ENCODE results near the gene POLD4.

POLD4 gene

GRCh38 chr11:67393990-67394389, 40.6 kb upstream of the POLD4 start:
- H3K4me3 Mint-ChIP-seq = peak overlapping the region; percentile 86
- H3K27ac Mint-ChIP-seq = peak overlapping the region; percentile 4
- peaks cover 62% of the 10 kb centered on the region for H3K4me1 Mint-ChIP-seq
- no peak for DNase-seq (ENCODE audit: low spot score in 2 of 2)
- H3K9me3 Mint-ChIP-seq = no peaks in the 10 kb centered on the region
- peaks cover 59% of the 10 kb centered on the region for H3K36me3 Mint-ChIP-seq
- no peak for ATAC-seq

GRCh38 chr11:67393437-67393836, 40.1 kb upstream of the POLD4 start:
- ATAC-seq = no peak
- Mint-ChIP-seq H3K4me3 (peak overlapping the region; percentile 86), H3K4me1 (peaks cover 60% of the 10 kb centered on the region), H3K9me3 (no peaks in the 10 kb centered on the region), H3K27ac (peak overlapping the region; percentile 4), H3K36me3 (peaks cover 53% of the 10 kb centered on the region)
- DNase-seq (ENCODE audit: low spot score in 2 of 2) = no peak

GRCh38 chr11:67392183-67392715, 38.9 kb upstream of the POLD4 start:
- Mint-ChIP-seq H3K9me3 (no peaks in the 10 kb centered on the region), H3K27ac (peak overlapping the region; percentile 86), H3K4me1 (peaks cover 48% of the 10 kb centered on the region), H3K36me3 (peaks cover 41% of the 10 kb centered on the region), H3K4me3 (peak overlapping the region; percentile 86)
- DNase-seq (ENCODE audit: low spot score in 2 of 2) (no peak), ATAC-seq (peak; percentile 2)

GRCh38 chr11:67391304-67392182, 38.2 kb upstream of the POLD4 start, which contains the start of gene RAD9A:
Gene RAD9A (plus strand): TSS chr11:67391986. CDS start chr11:67392045, 59 bp downstream.
- peak within 1 kb of the TSS; percentile 86 for H3K27ac Mint-ChIP-seq
- peaks cover 34% of the 10 kb centered on the region for H3K36me3 Mint-ChIP-seq
- peak; percentile 79 for ATAC-seq
- peak; percentile 82 to 94 for DNase-seq (ENCODE audit: low spot score in 2 of 2)
- H3K9me3 Mint-ChIP-seq = no peaks in the 10 kb centered on the region
- peak within 1 kb of the TSS; percentile 86 for H3K4me3 Mint-ChIP-seq
- peaks cover 41% of the 10 kb centered on the region for H3K4me1 Mint-ChIP-seq

GRCh38 chr11:67390947-67391303, 37.6 kb upstream of the POLD4 start:
- Mint-ChIP-seq H3K9me3 (no peaks in the 10 kb centered on the region), H3K36me3 (peaks cover 28% of the 10 kb centered on the region), H3K4me1 (peaks cover 35% of the 10 kb centered on the region), H3K27ac (peak overlapping the region; percentile 86), H3K4me3 (peak overlapping the region; percentile 86)
- DNase-seq (ENCODE audit: low spot score in 2 of 2) (no peak), ATAC-seq (no peak)

- Mint-ChIP-seq H3K27ac (peak overlapping the region; percentile 75), H3K4me1 (peaks cover 35% of the 10 kb centered on the region), H3K4me3 (peak overlapping the region; percentile 86), H3K9me3 (no peaks in the 10 kb centered on the region), H3K36me3 (peaks cover 18% of the 10 kb centered on the region)
- DNase-seq (ENCODE audit: low spot score in 2 of 2) = peak in 1 of 2 donors; percentile 83
- peak; percentile 61 for ATAC-seq
These were observed 36.1 kb upstream of the POLD4 start for GRCh38 chr11:67389477-67389876.

- Mint-ChIP-seq H3K27ac (no peak overlapping the region), H3K4me1 (peaks cover 21% of the 10 kb centered on the region), H3K36me3 (peaks cover 5% of the 10 kb centered on the region), H3K9me3 (no peaks in the 10 kb centered on the region), H3K4me3 (no peak overlapping the region)
- ATAC-seq (no peak), DNase-seq (ENCODE audit: low spot score in 2 of 2) (no peak)
These were observed 34.2 kb upstream of the POLD4 start for GRCh38 chr11:67387518-67387917.

- peaks cover 20% of the 10 kb centered on the region for H3K4me1 Mint-ChIP-seq
- H3K9me3 Mint-ChIP-seq = no peaks in the 10 kb centered on the region
- no peak for DNase-seq (ENCODE audit: low spot score in 2 of 2)
- no peak overlapping the region for H3K27ac Mint-ChIP-seq
- H3K4me3 Mint-ChIP-seq = no peak overlapping the region
- peaks cover 5% of the 10 kb centered on the region for H3K36me3 Mint-ChIP-seq
- no peak for ATAC-seq
These were observed 33.7 kb upstream of the POLD4 start for GRCh38 chr11:67387069-67387468.

GRCh38 chr11:67384851-67385366, 31.6 kb upstream of the POLD4 start:
- H3K9me3 Mint-ChIP-seq = no peaks in the 10 kb centered on the region
- peaks cover 5% of the 10 kb centered on the region for H3K36me3 Mint-ChIP-seq
- no peak overlapping the region for H3K27ac Mint-ChIP-seq
- DNase-seq (ENCODE audit: low spot score in 2 of 2) (no peak), ATAC-seq (no peak)
- H3K4me3 Mint-ChIP-seq = no peak overlapping the region
- peaks cover 30% of the 10 kb centered on the region for H3K4me1 Mint-ChIP-seq

- DNase-seq (ENCODE audit: low spot score in 2 of 2) (peak; percentile 80 to 90), ATAC-seq (peak; percentile 90)
- H3K4me1 Mint-ChIP-seq = peaks cover 26% of the 10 kb centered on the region
- peaks cover 5% of the 10 kb centered on the region for H3K36me3 Mint-ChIP-seq
- H3K4me3 Mint-ChIP-seq = no peak overlapping the region
- peak overlapping the region; percentile 11 for H3K27ac Mint-ChIP-seq
- no peaks in the 10 kb centered on the region for H3K9me3 Mint-ChIP-seq
These were observed 29.2 kb upstream of the POLD4 start for GRCh38 chr11:67382276-67383136.

GRCh38 chr11:67381244-67381972, 28.1 kb upstream of the POLD4 start:
- Mint-ChIP-seq H3K27ac (peak overlapping the region; percentile 86), H3K9me3 (no peaks in the 10 kb centered on the region), H3K4me1 (peaks cover 26% of the 10 kb centered on the region), H3K36me3 (peaks cover 5% of the 10 kb centered on the region), H3K4me3 (no peak overlapping the region)
- no peak for DNase-seq (ENCODE audit: low spot score in 2 of 2)
- ATAC-seq = no peak

- DNase-seq (ENCODE audit: low spot score in 2 of 2) = no peak
- H3K4me3 Mint-ChIP-seq = no peak overlapping the region
- H3K9me3 Mint-ChIP-seq = no peaks in the 10 kb centered on the region
- H3K36me3 Mint-ChIP-seq = peaks cover 7% of the 10 kb centered on the region
- H3K4me1 Mint-ChIP-seq = peaks cover 39% of the 10 kb centered on the region
- ATAC-seq = no peak
- peak overlapping the region; percentile 65 for H3K27ac Mint-ChIP-seq
These were observed 26.0 kb upstream of the POLD4 start for GRCh38 chr11:67379061-67380058.

GRCh38 chr11:67378544-67378943, 25.2 kb upstream of the POLD4 start:
- Mint-ChIP-seq H3K36me3 (peaks cover 15% of the 10 kb centered on the region), H3K4me3 (no peak overlapping the region), H3K4me1 (peaks cover 47% of the 10 kb centered on the region), H3K9me3 (no peaks in the 10 kb centered on the region), H3K27ac (peak overlapping the region; percentile 65)
- ATAC-seq (no peak), DNase-seq (ENCODE audit: low spot score in 2 of 2) (no peak)
